Left renal pelvis (tissue), 4 donors: Measurements from ENCODE around the gene GEMIN7. TPM values are rescaled to one million over a fixed set of nuclear protein-coding genes. Genes with fewer than 3 reads are reported as not detected.
A peak's percentile ranks its signal among the peaks of the same experiment; 100 is the strongest.

Source experiments
- DNase-seq, 4 donors: peaks; one replicate each; pipeline ENCODE4 v3.0.0-alpha.2; 2013; ENCODE audit warnings: low read depth in 4 of 4, low spot score in 3 of 4
- polyA plus RNA-seq, 4 donors: library from polyadenylated mRNA; unstranded; fragments of 120-200 nt; gene quantifications; one replicate each; pipeline ENCODE4 v1.2.1, GENCODE V29; 2013; ENCODE audit not compliant: insufficient read length in 4 of 4

Gene GEMIN7
- polyA plus RNA-seq, 4 donors, result 16.6 to 27.3 (median 22.5) TPM

DNA sequence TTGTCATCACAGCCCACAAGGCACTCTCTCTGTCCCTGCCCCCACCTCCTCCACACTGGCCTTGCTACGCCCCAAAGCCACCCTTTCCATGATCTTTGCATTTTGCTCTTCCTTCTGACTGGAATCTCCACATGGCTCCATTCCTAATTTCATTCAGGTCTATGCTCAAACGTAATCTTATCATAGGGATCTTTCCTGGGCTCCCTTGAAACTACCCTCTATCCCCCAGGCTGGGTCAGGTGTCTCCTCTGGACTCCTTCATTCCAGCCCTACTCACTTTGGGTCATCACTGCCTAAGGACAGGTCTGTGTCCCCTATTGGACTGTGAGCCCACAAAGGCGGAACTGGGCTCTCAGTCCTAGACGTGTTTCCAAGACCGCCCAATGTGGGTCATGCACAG is 3.1 kb downstream of the GEMIN7 start:
- no peak for DNase-seq

GRCh38 chr19:45086480-45086879 is 7.4 kb downstream of the GEMIN7 start:
- DNase-seq, result no peak

- no peak for DNase-seq
Observed at GRCh38 chr19:45087531-45087930, 8.5 kb downstream of the GEMIN7 start.

GRCh38 chr19:45090034-45090433 is 11.0 kb downstream of the GEMIN7 start:
- DNase-seq, result no peak

GRCh38 chr19:45090606-45091005 is 11.5 kb downstream of the GEMIN7 start:
- DNase-seq, result no peak

- peak; percentile 97 to 99 (median 98) for DNase-seq
Observed at GRCh38 chr19:45091031-45091923, 12.2 kb downstream of the GEMIN7 start.

GRCh38 chr19:45092747-45093678 is 14.0 kb downstream of the GEMIN7 start, which contains the start of gene PPP1R37:
TSS of gene PPP1R37 (plus strand) at chr19:45093179. CDS start at chr19:45093326, 147 bp downstream.
- peak; percentile 94 to 98 (median 96) for DNase-seq

DNA sequence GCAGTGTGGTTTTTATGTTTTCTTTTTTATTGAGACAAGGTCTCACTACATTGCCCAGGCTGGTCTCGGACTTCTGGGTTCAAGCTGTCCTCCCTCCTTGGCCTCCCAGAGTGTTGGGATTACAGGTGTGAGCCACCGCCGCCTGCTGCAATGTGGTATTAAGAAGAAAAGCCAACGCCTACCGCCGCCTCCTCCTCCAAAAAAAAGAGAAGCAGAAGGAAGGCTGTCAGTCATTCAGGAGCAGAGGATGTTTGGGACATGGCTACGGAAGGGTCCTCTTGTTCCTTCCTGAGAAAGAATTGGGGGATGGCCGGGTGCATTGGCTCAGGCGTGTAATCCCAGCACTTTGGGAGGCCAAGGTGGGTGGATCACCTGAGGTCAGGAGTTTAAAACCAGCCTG is 15.1 kb downstream of the GEMIN7 start:
- DNase-seq, result no peak

DNA sequence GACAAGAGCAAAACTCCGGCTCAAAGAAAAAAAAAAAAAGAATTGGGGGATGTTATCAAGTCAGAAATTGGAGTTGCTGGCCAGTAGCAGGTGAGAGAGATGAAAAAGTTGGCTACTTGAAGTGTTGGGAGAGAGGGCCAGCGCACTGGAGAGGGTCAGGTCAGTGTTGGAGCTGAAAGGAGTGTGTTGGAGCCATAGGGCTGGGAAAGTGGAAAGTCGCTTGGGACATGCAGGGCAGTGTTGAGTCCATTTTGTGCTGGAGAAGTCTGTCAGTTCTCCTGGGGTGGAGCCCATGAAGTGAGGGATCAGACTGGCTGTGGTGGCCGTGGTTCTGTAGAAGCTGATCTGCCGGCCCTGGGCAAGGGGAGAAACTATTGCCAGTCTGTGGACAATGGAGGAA is 15.6 kb downstream of the GEMIN7 start:
- DNase-seq, result no peak

- no peak for DNase-seq
Observed at GRCh38 chr19:45095496-45096413, 16.7 kb downstream of the GEMIN7 start.

GRCh38 chr19:45096700-45097099 is 17.6 kb downstream of the GEMIN7 start:
- DNase-seq, result no peak

- no peak for DNase-seq
Observed at GRCh38 chr19:45097450-45097775, 18.4 kb downstream of the GEMIN7 start.

- no peak for DNase-seq
Observed at GRCh38 chr19:45097776-45098520, 18.9 kb downstream of the GEMIN7 start.

DNA sequence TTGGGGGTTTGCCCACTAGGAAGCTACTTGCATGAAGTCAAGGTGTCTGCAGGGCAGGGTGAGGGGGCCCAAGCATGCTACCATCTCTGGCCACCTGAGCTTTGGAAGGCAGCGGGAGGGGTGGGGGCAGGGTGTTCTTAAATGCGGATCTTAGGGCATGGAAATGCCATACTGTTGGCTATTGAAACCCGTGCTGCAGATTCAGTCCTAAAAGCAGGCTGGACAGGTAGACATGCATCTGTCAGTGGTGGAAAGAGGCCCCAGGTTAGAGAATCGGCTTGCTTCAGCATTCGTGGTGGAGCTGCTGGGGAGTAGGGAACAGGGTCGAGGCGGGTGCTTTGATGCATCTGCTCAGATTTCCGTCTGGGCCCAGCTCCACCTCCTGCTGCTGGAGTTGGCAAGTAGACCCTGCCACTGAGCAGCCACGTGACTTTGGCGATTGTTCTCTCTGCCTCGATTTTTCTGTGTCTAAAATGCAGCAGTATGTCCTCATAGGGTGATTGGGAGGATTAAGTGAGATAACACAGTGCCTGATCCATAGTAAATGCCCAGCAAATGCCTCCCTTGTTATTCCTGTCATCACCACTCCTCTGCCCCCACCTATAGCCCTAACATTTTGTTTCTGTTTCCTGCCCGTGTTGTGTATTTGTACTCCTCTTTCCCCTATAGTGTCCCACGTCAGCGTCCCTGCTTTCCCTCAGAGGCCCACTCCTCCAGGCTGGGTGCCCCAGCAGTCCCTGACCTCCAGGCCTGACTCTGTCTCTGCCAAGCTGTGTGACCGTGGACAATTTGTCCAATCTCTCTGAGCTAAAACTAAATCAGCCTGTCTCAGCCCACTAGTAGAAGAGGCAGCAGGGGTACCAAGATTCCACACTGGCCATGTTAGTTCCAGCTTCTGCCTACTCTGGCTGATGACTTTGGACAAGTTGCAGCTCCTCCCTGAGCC is 19.7 kb downstream of the GEMIN7 start:
- DNase-seq, result no peak

DNA sequence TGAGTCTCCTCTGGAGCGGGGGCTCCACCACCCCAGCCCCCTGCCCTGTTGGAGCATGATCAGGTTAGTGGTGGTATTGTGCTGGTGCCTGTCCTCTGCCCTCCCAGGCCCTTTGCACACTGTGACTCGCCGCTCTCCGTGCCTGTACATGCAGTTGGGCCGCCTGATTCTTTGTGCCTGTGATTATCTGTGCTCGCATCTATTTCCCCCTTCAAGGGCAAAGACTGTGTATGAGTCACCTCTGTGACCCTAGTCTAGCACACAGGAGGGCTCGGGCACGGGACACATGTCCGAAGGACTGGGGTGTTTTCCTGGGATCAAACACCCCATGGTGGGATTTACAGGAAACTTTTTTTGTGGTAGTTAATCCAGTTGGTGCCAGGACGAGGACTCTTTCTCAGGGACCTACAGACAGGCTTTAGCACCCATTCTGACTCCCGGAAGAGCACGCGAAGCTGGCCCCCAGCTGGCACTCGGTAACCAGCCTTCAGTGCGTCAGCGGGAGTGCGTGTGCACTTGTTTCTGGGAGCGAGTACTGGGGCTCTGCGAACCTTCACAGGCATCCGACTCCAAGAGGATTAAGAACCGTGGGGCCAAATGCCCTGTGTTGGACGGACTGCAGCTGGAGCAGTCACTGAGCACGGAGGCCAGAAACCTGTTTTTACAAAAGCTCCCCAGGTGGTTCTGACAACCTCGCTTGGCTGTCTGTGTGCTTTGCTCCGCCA is 20.6 kb downstream of the GEMIN7 start:
- DNase-seq, result no peak

GRCh38 chr19:45100201-45100600 is 21.1 kb downstream of the GEMIN7 start:
- DNase-seq, result no peak

- no peak for DNase-seq
Observed at GRCh38 chr19:45100846-45101252, 21.8 kb downstream of the GEMIN7 start.

- no peak for DNase-seq
Observed at GRCh38 chr19:45101806-45102205, 22.7 kb downstream of the GEMIN7 start.
